GM06990 (cell line): ENCODE results near the gene OBSCN.
"Not testable (repeated sequence)": the region's sequence is repeated elsewhere in the genome, so short reads cannot be mapped to it uniquely, and the experiment has no call there.

Experiments used
- DNase-seq: peaks from one replicate; pipeline ENCODE4 v3.0.0-alpha.2; 2011; ENCODE audit not compliant: insufficient read length; ENCODE audit errors: extremely low read depth
- H3K27me3 ChIP-seq: replicated peaks from 2 replicates; pipeline ENCODE4 v1.6.0; 2011; ENCODE audit warnings: low read length; ENCODE audit not compliant: control insufficient read depth, insufficient read depth
- H3K36me3 ChIP-seq: 2 replicates; pipeline ENCODE4 v1.5.1; 2011; ENCODE audit warnings: low read length; ENCODE audit not compliant: control insufficient read depth, insufficient read depth
- H3K4me3 ChIP-seq: replicated peaks from 2 replicates; pipeline ENCODE4 v1.5.1; 2011; ENCODE audit warnings: low read depth, mild to moderate bottlenecking, control low read depth, low read length
- TF ChIP-seq, protein P1 (sequence below): IDR thresholded peaks from 2 replicates; pipeline ENCODE4 v1.5.1; 2011; ENCODE audit warnings: low read length, control low read depth, mild to moderate bottlenecking, inconsistent platforms; ENCODE audit not compliant: insufficient read depth, poor library complexity, severe bottlenecking

Gene OBSCN

DNA sequence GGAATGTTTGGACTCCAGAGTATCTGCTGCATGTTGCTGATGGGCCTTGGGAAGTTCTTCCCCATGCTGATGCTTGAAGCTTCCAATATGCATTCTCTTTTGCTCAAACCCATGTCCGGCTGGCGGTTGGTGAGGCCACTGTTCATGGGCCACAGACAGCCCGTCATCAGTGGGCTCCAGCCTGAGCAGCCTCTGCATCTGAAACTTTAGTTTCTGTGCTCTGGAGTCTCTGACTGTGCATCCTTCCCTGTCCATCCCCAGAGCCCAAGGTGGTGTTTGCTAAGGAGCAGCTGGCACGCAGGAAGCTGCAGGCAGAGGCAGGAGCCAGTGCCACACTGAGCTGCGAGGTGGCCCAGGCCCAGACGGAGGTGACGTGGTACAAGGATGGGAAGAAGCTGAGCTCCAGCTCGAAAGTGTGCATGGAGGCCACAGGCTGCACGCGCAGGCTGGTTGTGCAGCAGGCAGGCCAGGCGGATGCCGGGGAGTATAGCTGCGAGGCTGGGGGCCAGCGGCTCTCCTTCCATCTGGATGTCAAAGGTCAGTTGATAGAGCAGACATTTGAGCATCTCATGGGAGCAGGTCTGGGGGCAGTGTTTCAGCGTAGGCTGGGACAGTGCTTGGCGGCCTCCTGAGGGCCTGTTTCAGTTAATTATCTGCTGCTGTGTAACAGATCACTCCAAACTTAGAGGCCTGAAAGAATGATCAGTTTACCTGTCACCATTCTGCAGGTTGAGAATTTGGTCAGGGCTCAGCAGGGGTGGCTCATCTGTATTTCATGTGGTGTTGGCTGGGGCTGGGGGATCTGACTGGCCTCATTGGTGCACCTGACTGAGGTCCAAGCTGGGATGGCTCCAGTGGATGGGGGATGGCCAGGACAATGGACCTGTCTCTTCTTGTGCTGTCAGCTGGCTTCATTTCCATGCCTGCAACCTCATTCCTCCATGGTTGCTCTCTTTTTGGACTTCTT lies 16.6 kb downstream of the OBSCN start:
- no peak for DNase-seq
- TF ChIP-seq, protein P1, sequence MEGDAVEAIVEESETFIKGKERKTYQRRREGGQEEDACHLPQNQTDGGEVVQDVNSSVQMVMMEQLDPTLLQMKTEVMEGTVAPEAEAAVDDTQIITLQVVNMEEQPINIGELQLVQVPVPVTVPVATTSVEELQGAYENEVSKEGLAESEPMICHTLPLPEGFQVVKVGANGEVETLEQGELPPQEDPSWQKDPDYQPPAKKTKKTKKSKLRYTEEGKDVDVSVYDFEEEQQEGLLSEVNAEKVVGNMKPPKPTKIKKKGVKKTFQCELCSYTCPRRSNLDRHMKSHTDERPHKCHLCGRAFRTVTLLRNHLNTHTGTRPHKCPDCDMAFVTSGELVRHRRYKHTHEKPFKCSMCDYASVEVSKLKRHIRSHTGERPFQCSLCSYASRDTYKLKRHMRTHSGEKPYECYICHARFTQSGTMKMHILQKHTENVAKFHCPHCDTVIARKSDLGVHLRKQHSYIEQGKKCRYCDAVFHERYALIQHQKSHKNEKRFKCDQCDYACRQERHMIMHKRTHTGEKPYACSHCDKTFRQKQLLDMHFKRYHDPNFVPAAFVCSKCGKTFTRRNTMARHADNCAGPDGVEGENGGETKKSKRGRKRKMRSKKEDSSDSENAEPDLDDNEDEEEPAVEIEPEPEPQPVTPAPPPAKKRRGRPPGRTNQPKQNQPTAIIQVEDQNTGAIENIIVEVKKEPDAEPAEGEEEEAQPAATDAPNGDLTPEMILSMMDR: no peak
- no peaks in the 10 kb centered on the region for H3K36me3 ChIP-seq
- no peaks in the 10 kb centered on the region for H3K27me3 ChIP-seq
- H3K4me3 ChIP-seq: no peak overlapping the region

DNA sequence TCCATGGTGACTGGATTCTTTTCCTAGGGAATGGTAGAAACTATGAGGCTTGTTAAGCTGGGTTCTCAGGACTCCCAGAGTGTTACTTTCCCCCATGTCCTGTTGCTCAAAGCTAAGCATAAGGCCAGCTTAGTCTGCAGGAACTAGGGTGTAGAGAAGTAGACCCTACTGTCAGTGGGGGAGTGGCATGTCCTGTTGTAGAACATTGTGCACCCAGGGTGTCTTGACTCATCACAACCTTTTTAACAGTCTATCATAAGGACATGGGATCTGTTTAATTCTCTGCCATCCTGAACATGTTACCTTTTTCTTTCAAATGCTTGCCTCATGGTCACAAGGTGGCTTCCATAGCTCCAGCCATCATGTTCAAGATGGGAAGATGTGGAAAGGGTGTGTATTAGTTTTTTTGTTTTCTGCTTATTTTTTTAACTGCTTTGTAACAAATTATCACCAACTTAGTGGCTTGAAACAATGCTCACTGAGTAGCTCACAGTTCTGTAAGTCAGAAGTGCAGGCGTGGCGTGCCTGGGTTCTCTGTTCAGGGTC lies 17.4 kb downstream of the OBSCN start:
- H3K36me3 ChIP-seq: no peaks in the 10 kb centered on the region
- no peak overlapping the region for H3K4me3 ChIP-seq
- TF ChIP-seq, protein P1: no peak
- H3K27me3 ChIP-seq: no peaks in the 10 kb centered on the region
- no peak for DNase-seq

DNA sequence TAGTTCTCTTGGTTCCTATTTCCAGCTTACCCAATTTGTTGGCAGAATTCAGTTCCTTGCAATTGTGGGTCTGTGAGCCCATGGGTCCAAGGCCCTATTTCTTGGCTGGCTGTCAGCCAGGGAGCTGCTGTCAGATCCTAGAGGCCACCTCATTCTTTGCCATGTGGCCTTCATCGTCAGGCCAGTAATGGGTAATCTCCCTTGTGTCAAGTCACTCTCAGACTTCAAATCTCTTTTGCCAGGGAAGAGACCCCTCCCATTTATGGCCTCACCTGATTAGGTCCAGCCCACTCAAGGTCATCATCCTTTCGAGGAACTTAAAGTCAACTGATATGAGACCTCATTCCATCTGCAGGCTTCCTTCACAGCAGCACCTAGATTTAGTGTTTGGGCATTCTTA lies 17.9 kb downstream of the OBSCN start:
- no peaks in the 10 kb centered on the region for H3K36me3 ChIP-seq
- TF ChIP-seq, protein P1: no peak
- H3K27me3 ChIP-seq: no peaks in the 10 kb centered on the region
- no peak for DNase-seq
- no peak overlapping the region for H3K4me3 ChIP-seq

DNA sequence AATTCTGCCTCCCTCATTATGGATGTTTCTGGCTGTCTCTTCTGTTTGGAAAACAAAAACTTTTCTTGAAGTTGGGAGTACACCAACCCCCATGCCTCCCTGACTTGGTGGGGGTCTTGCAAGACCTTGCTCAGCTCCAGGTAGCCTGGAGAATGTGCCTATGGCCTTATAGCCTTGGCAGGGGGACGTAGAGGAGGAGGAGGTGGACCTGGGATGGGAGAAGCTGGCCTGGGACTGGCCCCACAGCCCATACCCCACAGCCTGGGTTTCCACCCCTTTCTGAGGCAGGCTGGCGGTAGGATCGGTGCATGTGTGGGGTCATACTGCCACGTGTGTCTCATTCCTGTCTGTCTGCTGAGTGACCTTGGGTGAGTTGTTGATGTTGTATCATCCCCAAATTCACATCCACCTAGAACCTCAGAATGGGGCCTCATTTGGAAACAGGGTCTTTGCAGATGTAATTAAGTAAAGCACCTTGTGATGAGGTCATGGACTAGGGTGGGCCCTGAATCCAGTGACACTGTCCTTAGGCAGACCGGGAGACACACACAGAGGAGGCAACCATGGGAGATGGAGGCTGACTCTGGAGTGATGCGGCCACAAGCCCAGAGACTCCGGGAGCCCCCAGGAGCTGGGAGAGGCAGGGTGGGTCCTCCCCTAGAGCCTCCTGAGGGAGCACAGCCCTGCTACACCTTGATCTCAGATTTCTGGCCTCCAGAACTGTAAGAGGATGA lies 18.5 kb downstream of the OBSCN start:
- Histone ChIP-seq H3K36me3 (no peaks in the 10 kb centered on the region), H3K4me3 (no peak overlapping the region), H3K27me3 (no peaks in the 10 kb centered on the region)
- DNase-seq: no peak
- TF ChIP-seq, protein P1: no peak

DNA sequence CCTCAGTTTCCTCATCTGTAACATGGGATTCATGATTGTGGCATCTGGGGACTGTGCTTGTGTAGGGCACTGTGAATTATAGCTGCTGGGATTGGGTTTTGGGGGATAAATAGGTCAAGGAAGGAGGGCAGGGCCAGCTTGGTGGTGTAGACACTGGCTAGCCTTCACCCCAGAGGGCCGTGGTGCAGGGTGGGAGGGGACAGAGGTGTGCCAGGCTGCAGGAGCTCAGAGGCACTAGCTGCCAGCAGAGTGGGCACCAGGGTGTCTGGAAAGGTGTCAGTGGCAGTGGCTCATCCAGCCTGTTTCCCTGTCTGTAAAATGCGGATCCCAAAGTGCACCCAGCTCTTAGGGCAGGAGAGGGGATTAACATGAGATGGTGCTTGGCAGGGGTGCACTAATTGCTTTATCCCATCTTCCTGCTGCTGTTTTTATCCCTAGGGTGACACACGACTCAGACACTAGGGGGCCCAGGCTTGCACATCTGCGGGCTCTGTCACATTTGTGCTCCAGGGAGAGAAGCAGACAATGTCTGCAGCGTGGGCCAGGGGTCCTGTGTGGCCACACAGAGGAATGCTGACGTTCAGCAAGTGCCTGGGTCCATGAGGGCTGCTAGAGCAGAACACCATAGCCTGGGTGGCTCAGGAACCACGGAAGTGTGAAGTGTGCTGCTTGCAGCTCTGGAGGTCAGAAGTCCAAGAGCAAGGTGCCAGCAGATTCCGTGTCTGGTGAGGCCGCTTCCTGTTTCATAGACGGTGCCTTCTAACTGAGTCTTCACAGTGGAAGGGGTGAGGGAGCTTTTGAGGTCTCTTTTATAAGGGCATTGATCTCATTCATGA lies 19.3 kb downstream of the OBSCN start:
- TF ChIP-seq, protein P1: peak; percentile 41
- no peaks in the 10 kb centered on the region for H3K36me3 ChIP-seq
- H3K27me3 ChIP-seq: no peaks in the 10 kb centered on the region
- no peak overlapping the region for H3K4me3 ChIP-seq
- no peak for DNase-seq

DNA sequence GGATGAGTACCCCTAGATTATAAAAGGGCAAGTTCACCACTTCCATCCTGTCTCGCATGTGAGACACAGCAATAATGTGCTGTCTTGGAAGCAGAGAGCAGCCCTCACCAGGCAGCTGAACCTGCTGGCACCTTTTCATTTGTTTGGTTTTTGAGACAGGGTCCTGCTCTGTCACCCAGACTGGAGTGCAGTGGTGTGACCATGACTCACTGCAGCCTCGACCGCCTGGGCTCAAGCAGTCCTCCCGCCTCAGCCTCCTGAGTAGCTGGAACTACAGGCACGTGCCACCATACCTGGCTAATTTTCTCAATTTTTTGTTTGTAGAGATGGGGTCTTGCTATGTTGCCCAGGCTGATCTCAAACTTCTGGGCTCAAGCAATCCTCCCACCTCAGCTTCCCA lies 20.3 kb downstream of the OBSCN start:
- H3K36me3 ChIP-seq, H3K4me3 ChIP-seq, H3K27me3 ChIP-seq, DNase-seq: not testable (repeated sequence)
